Activated CD8-positive, alpha-beta T cell treated with anti-CD3 and anti-CD28 coated beads, Interleukin-2, amount 10 ng/mL, durations not matched to agents 7 days and 5 days (primary cell): Measurements from ENCODE around the gene THYN1. TPM values are rescaled to one million over a fixed set of nuclear protein-coding genes. Genes with fewer than 3 reads are reported as not detected.
A peak's percentile ranks its signal among the peaks of the same experiment; 100 is the strongest.
"Not testable (repeated sequence)": the region's sequence is repeated elsewhere in the genome, so short reads cannot be mapped to it uniquely, and the experiment has no call there.

Experiments
- ATAC-seq: fragments of 150-1000 bp; cut with Tn5 transposase; one replicate; pipeline ENCODE4 v1.10.0; 2021; ENCODE audit warnings: moderate library complexity
- CTCF ChIA-PET: fragments of 350-600 bp; sonication (Branson Sonifier 250); formaldehyde crosslinking; loops from one replicate; lab custom pipeline; 2021; ENCODE audit warnings: antibody characterized with exemption; lab: Charles Lee
- POLR2A ChIA-PET: fragments of 350-600 bp; sonication (Branson Sonifier 250); formaldehyde crosslinking; loops from one replicate; lab custom pipeline; 2021; ENCODE audit warnings: antibody characterized with exemption; lab: Charles Lee
- DNase-seq: peaks from one replicate; pipeline ENCODE4 v3.0.0-alpha.2; 2020
- H3K27ac Mint-ChIP-seq: one replicate; pipeline ENCODE4 v1.8.0; 2021; ENCODE audit warnings: mild to moderate bottlenecking, mixed read lengths
- H3K27me3 Mint-ChIP-seq: one replicate; pipeline ENCODE4 v1.8.0; 2021; ENCODE audit warnings: low read depth, mixed read lengths
- H3K36me3 Mint-ChIP-seq: one replicate; pipeline ENCODE4 v1.8.0; 2021; ENCODE audit warnings: low read depth, mixed read lengths
- H3K4me1 Mint-ChIP-seq: one replicate; pipeline ENCODE4 v1.8.0; 2021; ENCODE audit warnings: low read depth, mixed read lengths
- H3K4me3 Mint-ChIP-seq: one replicate; pipeline ENCODE4 v1.8.0; 2021; ENCODE audit warnings: mild to moderate bottlenecking, mixed read lengths
- H3K9me3 Mint-ChIP-seq: one replicate; pipeline ENCODE4 v1.8.0; 2022; ENCODE audit warnings: mixed read lengths; ENCODE audit not compliant: insufficient read depth
- total RNA-seq, 2 experiments: library from RNA; stranded (reverse); gene quantifications; one replicate each; pipeline ENCODE4 v1.2.3, GENCODE V29; 2021

THYN1 gene
- 10 to 100 TPM; 53.7 to 56.1 TPM for total RNA-seq

DNA sequence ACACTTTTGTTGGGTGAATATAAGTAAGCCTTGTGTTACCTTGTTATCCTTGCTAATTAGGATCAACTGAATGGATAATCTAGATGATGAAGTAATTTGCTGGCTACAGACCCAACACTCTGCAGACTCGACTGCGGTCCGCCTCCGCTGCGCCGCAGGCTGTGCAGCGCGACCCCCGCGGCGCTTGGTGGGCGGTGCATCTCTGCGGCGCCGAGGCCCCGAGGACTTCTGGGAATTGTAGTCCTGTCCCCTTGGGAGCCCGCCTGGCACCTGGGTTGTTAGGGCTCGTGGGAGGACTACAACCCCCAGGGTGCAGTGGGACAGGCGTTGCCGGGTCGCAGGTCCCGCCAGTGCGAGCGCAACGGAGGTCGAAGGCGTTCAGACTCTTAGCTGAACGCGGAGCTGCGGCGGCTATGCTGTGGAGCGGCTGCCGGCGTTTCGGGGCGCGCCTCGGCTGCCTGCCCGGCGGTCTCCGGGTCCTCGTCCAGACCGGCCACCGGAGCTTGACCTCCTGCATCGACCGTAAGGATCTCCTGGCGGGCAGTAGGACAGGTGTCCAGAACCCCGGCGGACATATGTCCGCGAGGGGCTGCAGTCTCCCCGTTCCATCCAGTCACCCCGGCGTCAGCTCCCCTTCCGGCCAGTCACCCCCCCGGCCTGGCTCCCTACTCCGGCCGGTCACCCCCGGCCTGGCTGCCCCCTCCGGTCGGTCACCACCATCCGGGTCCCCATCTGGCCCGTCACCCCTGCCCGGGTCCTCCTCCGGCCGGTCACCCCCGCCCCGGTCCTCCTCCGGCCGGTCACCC is at the start of gene THYN1, which contains the start of gene ACAD8:
Gene THYN1, minus strand, starts transcription at position 165 of the 806 bp plus-strand sequence. CDS start 470 bp downstream, outside the sequence.
Gene ACAD8, plus strand, starts transcription at position 381 of the 806 bp plus-strand sequence. Its CDS starts 33 bp downstream, at position 414.
- H3K4me1 Mint-ChIP-seq, result peaks cover 32% of the 10 kb centered on the region
- ChIA-PET POLR2A (interaction anchor here (0.7 to 6.6 kb wide), 7 partner anchors 8 to 489 kb away, joined by 3 to 50 read pairs (median 3); partner anchors contain the start of genes GLB1L3, NCAPD3 and VPS26B), CTCF (interaction anchor here (0.6 to 3.4 kb wide), 11 partner anchors 9 to 46 kb away, joined by 3 to 25 read pairs (median 4); partner anchors contain the start of gene GLB1L3)

DNA sequence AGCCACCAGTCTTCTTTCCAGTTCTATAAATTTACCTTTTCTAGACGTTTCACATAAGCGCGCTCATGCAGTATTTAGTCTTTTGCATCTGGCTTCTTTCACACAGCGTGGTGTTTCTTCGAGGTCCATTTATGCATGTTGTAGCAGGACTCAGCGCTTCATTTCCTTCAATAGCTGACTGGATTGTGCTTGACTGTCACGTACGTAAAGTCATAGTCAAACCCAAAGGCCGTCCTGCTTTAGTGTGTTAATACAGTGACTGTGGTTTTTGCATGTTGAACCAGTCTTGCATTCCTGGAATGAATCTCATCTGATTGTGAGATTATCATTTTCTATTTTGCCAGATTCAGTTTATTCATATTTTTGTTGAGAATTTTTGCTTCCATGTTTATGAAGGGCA is 41.5 kb upstream of the THYN1 start:
- no peak overlapping the region for H3K27ac Mint-ChIP-seq
- ChIA-PET POLR2A (interaction anchor here (0.6 kb wide), 1 partner anchor 15 kb away, joined by 3 read pairs; no protein-coding TSS in a partner anchor), CTCF (no interaction called here)
- no peak overlapping the region for H3K4me3 Mint-ChIP-seq
- peaks cover 2% of the 10 kb centered on the region for H3K36me3 Mint-ChIP-seq
- ATAC-seq, result no peak
- DNase-seq, result no peak
- H3K4me1 Mint-ChIP-seq, result no peaks in the 10 kb centered on the region
- H3K9me3 Mint-ChIP-seq, result no peaks in the 10 kb centered on the region
- H3K27me3 Mint-ChIP-seq, result no peaks in the 10 kb centered on the region

More for the DNA sequence above, at the start of gene THYN1, which contains the start of gene ACAD8:
- Mint-ChIP-seq H3K36me3 (peaks cover 24% of the 10 kb centered on the region), H3K9me3 (no peaks in the 10 kb centered on the region), H3K27me3 (no peaks in the 10 kb centered on the region), H3K4me3 (peak within 1 kb of the TSS; percentile 86), H3K27ac (peak within 1 kb of the TSS; percentile 89)
- DNase-seq, result peak; percentile 98
- ATAC-seq, result peak; percentile 100

DNA sequence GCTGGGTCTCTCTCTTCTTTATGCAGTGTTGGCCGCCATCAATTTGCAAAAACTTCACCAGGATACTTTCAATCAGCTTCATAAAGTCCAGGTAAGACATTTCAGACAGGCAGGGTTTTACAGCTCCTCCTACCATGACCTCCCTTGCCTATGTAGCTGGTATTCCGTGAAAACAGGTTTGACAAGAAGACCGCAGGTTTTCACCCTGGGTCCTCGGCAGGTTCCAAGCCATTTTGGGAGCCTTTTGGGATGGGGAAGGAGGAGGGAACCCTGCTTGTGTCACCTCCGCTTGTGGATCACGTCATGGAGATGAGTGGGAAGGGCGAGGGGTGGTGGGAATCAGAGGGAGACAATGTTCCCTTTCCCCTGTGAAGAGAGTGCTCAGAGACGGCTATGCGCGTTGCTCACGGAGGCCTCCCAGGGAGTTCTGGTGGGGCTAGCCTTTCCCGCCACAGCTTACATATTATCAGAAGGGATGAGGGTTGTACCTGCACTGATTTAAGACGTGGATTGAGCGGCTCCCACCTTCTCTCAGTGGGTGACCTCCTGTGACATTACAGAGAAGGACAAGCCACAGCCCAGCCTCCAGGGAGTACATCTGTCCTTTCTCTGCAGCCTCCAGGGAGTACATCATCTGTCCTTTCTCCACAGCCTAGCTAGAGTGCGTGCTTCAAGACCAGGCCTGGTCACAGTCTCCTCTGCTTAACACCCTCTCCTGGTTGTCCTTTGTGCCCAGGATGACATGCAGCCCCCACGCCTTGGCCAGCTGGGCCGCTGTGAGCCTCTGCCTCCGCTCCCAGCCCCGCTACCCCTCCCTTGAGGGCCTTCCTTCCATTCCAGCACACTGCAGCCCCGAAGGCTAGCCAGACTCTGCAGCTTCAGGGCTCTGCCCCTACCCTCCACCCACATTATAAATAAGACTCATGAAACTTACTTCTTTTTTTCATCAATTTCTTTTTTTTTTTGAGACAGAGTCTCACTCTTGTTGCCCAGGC is 40.3 kb upstream of the THYN1 start:
- H3K27ac Mint-ChIP-seq, result no peak overlapping the region
- H3K36me3 Mint-ChIP-seq, result peaks cover 2% of the 10 kb centered on the region
- no peaks in the 10 kb centered on the region for H3K9me3 Mint-ChIP-seq
- CTCF ChIA-PET, result no interaction called here
- H3K27me3 Mint-ChIP-seq, result no peaks in the 10 kb centered on the region
- no peak overlapping the region for H3K4me3 Mint-ChIP-seq
- POLR2A ChIA-PET, result interaction anchor here (0.6 kb wide), 2 partner anchors 15 to 17 kb away, joined by 3 to 6 read pairs; no protein-coding TSS in a partner anchor
- no peaks in the 10 kb centered on the region for H3K4me1 Mint-ChIP-seq
- no peak for ATAC-seq
- no peak for DNase-seq

DNA sequence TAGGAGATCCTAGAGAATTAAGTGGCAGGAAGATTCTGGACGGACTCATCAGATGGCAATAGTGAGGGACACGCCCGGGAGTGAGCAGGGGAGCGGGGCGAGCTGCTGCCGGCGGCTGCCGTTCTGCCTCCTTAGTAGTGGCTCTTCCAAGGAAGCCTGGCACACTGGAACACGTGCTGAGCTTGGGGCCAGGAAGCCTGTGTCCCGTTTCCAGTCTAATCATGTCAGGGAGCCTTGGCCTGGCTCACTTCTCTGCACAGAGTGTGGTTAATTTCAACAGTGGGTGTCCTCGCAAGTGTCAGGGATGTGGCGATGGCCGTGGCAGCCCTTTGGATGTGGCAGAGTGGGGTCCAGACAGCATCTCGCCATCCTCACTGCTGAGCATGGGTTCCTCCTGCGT is 39.5 kb upstream of the THYN1 start:
- ChIA-PET CTCF (no interaction called here), POLR2A (no interaction called here)
- no peak for ATAC-seq
- no peak for DNase-seq
- Mint-ChIP-seq H3K4me1 (no peaks in the 10 kb centered on the region), H3K9me3 (no peaks in the 10 kb centered on the region), H3K4me3 (no peak overlapping the region), H3K36me3 (peaks cover 2% of the 10 kb centered on the region), H3K27ac (no peak overlapping the region), H3K27me3 (no peaks in the 10 kb centered on the region)

DNA sequence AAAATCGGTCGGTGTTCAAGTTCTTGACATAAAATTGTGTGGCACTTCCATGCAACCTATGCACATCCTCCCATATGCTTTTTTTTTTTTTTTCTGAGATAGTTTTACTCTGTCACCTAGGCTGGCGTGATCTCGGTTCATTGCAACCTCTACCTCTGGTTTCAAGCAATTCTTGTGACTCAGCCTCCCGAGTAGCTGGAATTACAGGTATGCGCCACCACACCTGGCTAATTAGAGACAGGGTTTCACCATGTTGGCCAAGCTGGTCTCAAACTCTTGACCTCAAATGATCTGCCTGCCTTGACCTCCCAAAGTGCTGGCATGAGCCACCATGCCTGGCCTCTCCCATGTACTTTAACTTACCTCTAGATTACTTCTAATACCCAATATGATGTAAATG is 38.0 kb upstream of the THYN1 start:
- ATAC-seq (no peak), DNase-seq (no peak)
- H3K27me3 Mint-ChIP-seq, result no peaks in the 10 kb centered on the region
- no peaks in the 10 kb centered on the region for H3K9me3 Mint-ChIP-seq
- no peak overlapping the region for H3K4me3 Mint-ChIP-seq
- no peak overlapping the region for H3K27ac Mint-ChIP-seq
- peaks cover 2% of the 10 kb centered on the region for H3K36me3 Mint-ChIP-seq
- POLR2A ChIA-PET, result no interaction called here
- H3K4me1 Mint-ChIP-seq, result no peaks in the 10 kb centered on the region
- CTCF ChIA-PET, result no interaction called here

DNA sequence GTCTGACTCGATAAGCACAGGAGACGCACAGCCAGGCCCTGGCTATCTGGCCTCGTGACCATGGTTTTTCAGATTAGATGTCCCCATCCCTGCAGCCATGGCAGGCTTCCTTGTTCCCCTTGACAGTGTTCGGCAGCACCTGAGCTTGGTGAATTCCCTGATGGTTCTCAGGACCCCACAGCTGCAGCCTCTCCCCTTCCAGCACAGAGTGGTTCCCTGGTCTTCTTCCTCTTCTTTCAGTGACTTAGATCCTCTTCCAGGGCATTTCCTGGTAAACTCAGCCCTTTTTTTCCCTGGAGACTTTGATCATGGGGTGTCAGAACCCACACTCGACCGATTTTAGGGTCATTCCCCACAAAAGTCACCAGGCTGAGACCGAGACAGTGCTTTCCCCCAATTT is 37.5 kb upstream of the THYN1 start:
- Mint-ChIP-seq H3K4me3 (no peak overlapping the region), H3K27ac (no peak overlapping the region), H3K36me3 (no peaks in the 10 kb centered on the region), H3K27me3 (no peaks in the 10 kb centered on the region), H3K9me3 (no peaks in the 10 kb centered on the region), H3K4me1 (no peaks in the 10 kb centered on the region)
- no peak for ATAC-seq
- ChIA-PET CTCF (no interaction called here), POLR2A (no interaction called here)
- no peak for DNase-seq

DNA sequence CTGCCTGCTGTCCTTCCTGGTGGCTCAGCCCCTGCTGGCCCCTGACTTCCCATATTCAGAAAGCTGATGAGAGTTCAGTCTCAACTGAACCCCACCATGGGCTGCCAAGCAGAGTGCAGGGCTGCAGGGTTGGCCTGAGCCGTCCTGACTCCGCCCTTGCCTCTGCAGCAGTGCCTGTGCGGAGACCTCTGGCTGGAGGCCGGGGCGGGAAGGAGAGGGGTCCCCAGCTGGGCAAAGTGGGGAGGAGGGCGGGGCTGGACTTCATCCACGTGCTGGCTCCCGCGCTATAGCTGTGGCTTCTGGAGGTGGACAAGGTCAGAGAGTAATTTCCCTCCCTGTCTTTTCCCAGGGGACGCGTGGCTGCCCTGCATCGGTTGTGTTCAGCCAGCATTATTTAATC is 36.6 kb upstream of the THYN1 start:
- Mint-ChIP-seq H3K4me3 (no peak overlapping the region), H3K9me3 (no peaks in the 10 kb centered on the region), H3K27ac (no peak overlapping the region), H3K27me3 (no peaks in the 10 kb centered on the region), H3K36me3 (no peaks in the 10 kb centered on the region), H3K4me1 (no peaks in the 10 kb centered on the region)
- ATAC-seq, result no peak
- no peak for DNase-seq
- POLR2A ChIA-PET, result no interaction called here
- CTCF ChIA-PET, result no interaction called here

DNA sequence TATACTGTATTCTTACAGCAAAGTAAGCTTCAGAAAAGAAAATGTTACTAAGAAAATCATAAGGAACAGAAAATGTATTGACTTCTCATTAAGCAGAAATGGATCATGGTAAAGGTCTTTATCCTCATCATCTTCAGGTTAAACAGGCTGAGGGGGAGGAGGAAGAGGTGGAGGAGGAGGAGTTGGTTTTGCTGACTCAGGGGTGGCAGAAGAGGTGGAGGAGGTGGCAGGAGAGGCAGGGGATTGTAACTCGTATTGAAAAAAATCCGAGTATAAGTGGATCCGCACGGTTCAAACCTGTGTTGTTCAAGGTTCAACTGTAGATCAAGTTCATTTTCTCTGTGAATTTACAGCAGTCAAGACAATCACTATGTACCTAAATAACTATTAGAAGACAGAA is 36.0 kb upstream of the THYN1 start:
- no peak overlapping the region for H3K27ac Mint-ChIP-seq

DNA sequence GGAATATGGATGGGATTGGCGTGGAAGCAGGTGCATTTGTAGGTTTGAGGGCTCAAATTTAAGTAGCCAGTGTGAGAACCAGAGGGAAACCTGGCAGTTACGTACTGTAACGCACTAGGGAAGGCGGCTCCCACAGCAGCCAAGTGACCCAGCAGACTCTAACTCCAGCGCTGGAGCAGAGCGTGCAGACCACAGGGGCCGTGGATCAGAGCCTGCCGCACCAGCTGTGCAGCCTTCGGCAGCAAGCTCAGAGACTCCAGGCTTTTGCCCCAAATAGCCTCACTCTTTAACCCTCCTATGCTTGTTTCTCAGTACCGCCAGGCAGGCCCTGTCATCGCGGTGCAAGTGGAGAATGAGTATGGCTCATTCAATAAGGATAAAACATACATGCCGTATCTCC is 35.3 kb upstream of the THYN1 start:
- Mint-ChIP-seq H3K27me3 (no peaks in the 10 kb centered on the region), H3K4me3 (no peak overlapping the region), H3K9me3 (no peaks in the 10 kb centered on the region), H3K27ac (no peak overlapping the region), H3K36me3 (no peaks in the 10 kb centered on the region), H3K4me1 (no peaks in the 10 kb centered on the region)
- ATAC-seq (no peak), DNase-seq (no peak)
- ChIA-PET CTCF (no interaction called here), POLR2A (no interaction called here)

More for the DNA sequence above, 36.0 kb upstream of the THYN1 start:
- Mint-ChIP-seq H3K36me3 (no peaks in the 10 kb centered on the region), H3K9me3 (no peaks in the 10 kb centered on the region), H3K27me3 (no peaks in the 10 kb centered on the region), H3K4me1 (no peaks in the 10 kb centered on the region), H3K4me3 (no peak overlapping the region)
- no peak for ATAC-seq
- no peak for DNase-seq
- CTCF ChIA-PET, result no interaction called here
- POLR2A ChIA-PET, result no interaction called here

DNA sequence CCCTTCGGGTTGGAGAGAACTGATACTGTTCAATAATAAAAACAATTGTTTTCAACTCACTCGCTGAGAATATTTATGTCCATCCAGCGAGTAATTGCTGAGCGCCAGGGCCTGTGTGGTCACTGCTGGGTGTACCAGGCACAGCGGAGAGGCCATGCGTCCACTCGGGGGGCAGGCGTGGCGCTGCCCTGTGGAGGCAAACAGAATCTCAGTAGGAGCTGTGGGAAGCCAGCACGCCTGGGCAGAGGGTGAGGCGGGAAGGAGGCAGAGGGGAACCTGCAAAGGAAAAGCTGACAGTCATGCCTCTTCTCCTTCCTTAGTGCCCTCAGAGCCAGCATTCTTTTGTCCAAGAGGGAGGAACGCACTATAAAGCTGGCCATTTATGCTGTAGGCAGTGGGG is 34.4 kb upstream of the THYN1 start:
- no peaks in the 10 kb centered on the region for H3K27me3 Mint-ChIP-seq
- no peaks in the 10 kb centered on the region for H3K4me1 Mint-ChIP-seq
- DNase-seq (no peak), ATAC-seq (no peak)
- H3K36me3 Mint-ChIP-seq, result no peaks in the 10 kb centered on the region
- CTCF ChIA-PET, result interaction anchor here (1.2 kb wide), 1 partner anchor 8 kb away, joined by 3 read pairs; no protein-coding TSS in a partner anchor
- H3K4me3 Mint-ChIP-seq, result no peak overlapping the region
- no peaks in the 10 kb centered on the region for H3K9me3 Mint-ChIP-seq
- POLR2A ChIA-PET, result interaction anchor here (0.7 kb wide), 1 partner anchor 14 kb away, joined by 3 read pairs; no protein-coding TSS in a partner anchor
- no peak overlapping the region for H3K27ac Mint-ChIP-seq

DNA sequence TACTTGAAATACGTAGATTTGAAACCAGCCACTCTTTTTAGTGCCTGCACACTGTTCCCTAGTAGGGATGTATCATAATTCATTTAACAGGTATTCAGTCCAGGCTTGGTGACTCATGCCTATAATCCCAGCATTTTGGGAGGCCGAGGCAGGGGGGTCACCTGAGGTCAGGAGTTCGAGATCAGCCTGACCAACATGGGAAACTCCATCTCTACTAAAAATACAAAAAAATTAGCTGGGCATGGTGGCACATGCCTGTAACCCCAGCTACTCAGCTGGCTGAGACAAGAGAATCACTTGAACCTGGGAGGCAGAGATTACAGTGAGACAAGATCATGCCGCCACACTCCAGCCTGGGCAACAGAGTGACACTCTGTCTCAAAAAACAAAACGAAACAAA is 31.2 kb upstream of the THYN1 start:
- H3K4me1 Mint-ChIP-seq, H3K4me3 Mint-ChIP-seq, H3K27ac Mint-ChIP-seq, H3K9me3 Mint-ChIP-seq, ATAC-seq, H3K36me3 Mint-ChIP-seq, POLR2A ChIA-PET, H3K27me3 Mint-ChIP-seq, CTCF ChIA-PET, DNase-seq: not testable (repeated sequence)
